AG04449 (cell line): Measurements from ENCODE around the gene KCNIP1.

Source experiments
- CTCF ChIA-PET: fragments of 350-600 bp; formaldehyde crosslinking; extraction: SDS; loops from one replicate; lab custom pipeline; 2021; ENCODE audit warnings: antibody characterized with exemption; lab: Yijun Ruan, JAX
- POLR2A ChIA-PET: fragments of 400-600, 350-600 bp; formaldehyde crosslinking; extraction: SDS; loops from one replicate; lab custom pipeline; 2020; ENCODE audit warnings: antibody characterized with exemption, inconsistent platforms; lab: Yijun Ruan, JAX
- DNase-seq: peaks from one replicate; pipeline ENCODE4 v3.0.0-alpha.2; 2010; ENCODE audit warnings: low read depth, low spot score
- H3K4me3 ChIP-seq: 2 replicates; pipeline ENCODE4 v1.5.1; 2011; ENCODE audit warnings: low read depth, mild to moderate bottlenecking, control low read depth, low read length
- TF ChIP-seq, protein P1 (sequence below): IDR thresholded peaks from one replicate; pipeline ENCODE4 v1.5.1; 2011; ENCODE audit warnings: mild to moderate bottlenecking, moderate library complexity, low read length, control low read depth, inconsistent platforms; ENCODE audit not compliant: insufficient read depth; ENCODE audit errors: missing control alignments

KCNIP1 gene

DNA sequence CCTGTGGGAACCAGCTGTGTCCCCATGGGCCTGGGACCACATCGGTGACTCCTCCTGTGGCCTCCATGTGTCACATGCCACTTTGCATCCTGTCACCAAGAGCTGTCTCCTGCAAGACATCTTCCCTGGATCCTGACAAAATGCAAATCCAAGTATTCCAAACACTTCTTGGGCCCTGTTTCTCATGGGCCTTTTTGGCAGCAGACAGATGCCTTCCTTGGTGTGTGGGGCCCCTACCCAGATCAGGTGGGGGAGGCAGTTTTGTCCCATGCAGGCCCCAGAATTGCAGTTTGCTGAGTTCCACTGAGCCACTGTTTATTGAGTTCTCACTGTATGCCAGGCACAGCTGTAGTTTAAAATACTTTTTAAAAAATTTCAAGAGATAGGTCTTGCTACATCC is 217.2 kb downstream of the KCNIP1 start:
- no peak overlapping the region for H3K4me3 ChIP-seq
- ChIA-PET POLR2A (no interaction called here), CTCF (no interaction called here)
- no peak for DNase-seq
- TF ChIP-seq, protein P1, sequence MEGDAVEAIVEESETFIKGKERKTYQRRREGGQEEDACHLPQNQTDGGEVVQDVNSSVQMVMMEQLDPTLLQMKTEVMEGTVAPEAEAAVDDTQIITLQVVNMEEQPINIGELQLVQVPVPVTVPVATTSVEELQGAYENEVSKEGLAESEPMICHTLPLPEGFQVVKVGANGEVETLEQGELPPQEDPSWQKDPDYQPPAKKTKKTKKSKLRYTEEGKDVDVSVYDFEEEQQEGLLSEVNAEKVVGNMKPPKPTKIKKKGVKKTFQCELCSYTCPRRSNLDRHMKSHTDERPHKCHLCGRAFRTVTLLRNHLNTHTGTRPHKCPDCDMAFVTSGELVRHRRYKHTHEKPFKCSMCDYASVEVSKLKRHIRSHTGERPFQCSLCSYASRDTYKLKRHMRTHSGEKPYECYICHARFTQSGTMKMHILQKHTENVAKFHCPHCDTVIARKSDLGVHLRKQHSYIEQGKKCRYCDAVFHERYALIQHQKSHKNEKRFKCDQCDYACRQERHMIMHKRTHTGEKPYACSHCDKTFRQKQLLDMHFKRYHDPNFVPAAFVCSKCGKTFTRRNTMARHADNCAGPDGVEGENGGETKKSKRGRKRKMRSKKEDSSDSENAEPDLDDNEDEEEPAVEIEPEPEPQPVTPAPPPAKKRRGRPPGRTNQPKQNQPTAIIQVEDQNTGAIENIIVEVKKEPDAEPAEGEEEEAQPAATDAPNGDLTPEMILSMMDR = no peak

DNA sequence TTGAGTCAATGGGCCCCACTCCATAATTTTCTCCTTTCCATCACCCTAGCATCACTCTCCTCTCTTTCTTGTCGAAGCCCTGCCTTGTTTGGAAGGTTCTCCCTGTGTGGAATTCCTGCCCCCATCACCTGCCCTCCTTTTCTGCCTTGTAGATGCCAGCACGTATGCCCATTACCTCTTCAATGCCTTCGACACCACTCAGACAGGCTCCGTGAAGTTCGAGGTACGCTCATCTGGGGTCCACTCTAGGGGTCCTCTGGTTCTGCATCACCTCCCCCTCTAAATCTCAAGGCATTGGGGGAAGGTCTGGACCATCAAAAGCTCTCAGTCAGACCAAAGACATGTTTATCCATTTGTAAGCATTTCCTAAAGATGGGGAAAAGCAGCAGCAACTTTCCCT is 217.9 kb downstream of the KCNIP1 start:
- TF ChIP-seq, protein P1 = no peak

DNA sequence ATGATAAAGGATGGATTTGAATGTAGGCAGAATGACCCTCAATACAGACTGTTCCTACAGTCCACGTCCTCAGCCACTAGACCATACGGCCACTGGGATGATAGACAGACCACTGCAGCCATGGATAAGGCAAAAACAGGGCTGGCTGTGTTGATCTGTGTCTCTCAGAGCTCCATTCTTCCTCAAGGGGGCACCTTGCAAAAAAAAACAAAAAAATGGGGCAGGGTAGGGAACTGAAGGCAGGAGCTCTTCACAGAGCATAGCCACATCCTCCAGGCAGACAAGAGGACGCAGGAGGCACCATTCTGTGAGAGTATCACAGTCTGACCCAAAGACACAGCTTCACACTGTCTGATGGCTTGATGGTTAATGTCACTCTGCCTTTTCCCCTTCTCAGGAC is 218.5 kb downstream of the KCNIP1 start:
- H3K4me3 ChIP-seq = no peak overlapping the region
- TF ChIP-seq, protein P1 = no peak
- CTCF ChIA-PET = interaction anchor here (0.9 kb wide), 1 partner anchor 68 kb away, joined by 3 read pairs; no protein-coding TSS in a partner anchor
- no peak for DNase-seq
- POLR2A ChIA-PET = no interaction called here

More for the DNA sequence above, 217.9 kb downstream of the KCNIP1 start:
- POLR2A ChIA-PET = no interaction called here
- CTCF ChIA-PET = no interaction called here
- no peak for DNase-seq
- H3K4me3 ChIP-seq = no peak overlapping the region

DNA sequence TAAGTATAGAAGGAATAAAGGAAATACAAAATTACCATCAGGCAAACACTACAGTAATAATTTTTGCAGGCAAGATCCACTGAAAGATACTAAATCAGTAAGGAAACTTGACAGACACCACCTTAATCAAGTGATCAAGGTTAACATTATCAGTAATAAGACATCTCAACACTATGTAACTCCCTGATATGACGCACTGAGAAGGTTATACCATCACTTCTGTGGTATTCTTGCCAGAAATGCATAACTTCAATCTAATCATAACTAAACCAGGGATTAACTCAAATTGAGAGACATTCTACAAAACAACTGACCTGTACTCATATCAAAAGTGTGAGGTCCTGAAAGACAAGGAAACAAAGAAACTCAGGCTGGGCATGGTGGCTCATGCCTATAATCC is 227.2 kb downstream of the KCNIP1 start:
- H3K4me3 ChIP-seq = no peak overlapping the region
- TF ChIP-seq, protein P1 = no peak
- ChIA-PET POLR2A (no interaction called here), CTCF (no interaction called here)
- no peak for DNase-seq

DNA sequence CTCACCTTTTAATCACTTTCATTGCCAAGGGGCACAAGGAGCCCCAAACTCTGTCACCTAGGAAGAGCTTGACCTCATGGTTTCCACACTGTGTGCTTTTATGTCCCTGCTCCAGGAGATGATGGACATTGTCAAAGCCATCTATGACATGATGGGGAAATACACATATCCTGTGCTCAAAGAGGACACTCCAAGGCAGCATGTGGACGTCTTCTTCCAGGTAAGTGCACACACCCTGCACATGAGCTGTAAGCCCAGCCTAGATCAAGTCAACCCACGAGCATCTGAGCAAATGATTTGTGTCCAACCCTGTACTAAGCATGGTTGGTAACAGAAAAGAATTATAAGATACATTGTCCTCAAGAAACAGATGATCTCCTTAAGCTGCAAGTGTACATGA is 228.9 kb downstream of the KCNIP1 start:
- TF ChIP-seq, protein P1 = no peak
- ChIA-PET POLR2A (no interaction called here), CTCF (interaction anchor here (0.6 kb wide), 1 partner anchor 611 kb away, joined by 3 read pairs; no protein-coding TSS in a partner anchor)
- no peak overlapping the region for H3K4me3 ChIP-seq
- no peak for DNase-seq

DNA sequence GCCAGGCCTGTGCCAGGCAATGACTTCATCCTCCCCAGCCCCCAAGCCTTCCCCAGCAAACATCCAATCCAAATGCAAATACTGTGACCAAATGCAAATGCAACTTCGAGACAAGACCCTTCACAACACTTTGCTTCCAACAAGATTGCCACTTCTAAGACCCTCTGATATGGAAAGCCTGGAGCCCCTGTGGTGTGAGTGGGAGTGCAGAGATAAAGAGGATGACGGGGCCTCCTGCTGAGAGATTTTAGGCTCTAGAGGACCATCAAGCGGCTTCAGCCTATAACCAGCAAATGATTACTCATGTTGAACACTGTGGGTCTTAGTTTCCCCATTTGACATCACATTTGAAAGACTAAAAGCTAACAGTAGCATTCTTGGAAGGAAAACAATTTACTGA is 233.1 kb downstream of the KCNIP1 start:
- H3K4me3 ChIP-seq = no peak overlapping the region
- CTCF ChIA-PET = no interaction called here
- POLR2A ChIA-PET = no interaction called here
- DNase-seq = no peak
- TF ChIP-seq, protein P1 = no peak
